CD4-positive, alpha-beta T cell (primary cell): Measurements from ENCODE around the gene C2CD5. TPM values are rescaled to one million over a fixed set of nuclear protein-coding genes. Genes with fewer than 3 reads are reported as not detected.
"Not testable (repeated sequence)": the region's sequence is repeated elsewhere in the genome, so short reads cannot be mapped to it uniquely, and the experiment has no call there.

Experiments
- ATAC-seq: fragments of 200-7000 bp; cut with Tn5 transposase; one replicate; pipeline ENCODE4 v1.10.0; 2022; ENCODE audit warnings: mild to moderate bottlenecking; ENCODE audit not compliant: poor library complexity
- CTCF ChIA-PET: fragments of 350-600 bp; sonication (Branson Sonifier 250); formaldehyde crosslinking; loops from one replicate; lab custom pipeline; 2021; ENCODE audit warnings: antibody characterized with exemption, inconsistent platforms; lab: Charles Lee
- POLR2A ChIA-PET: fragments of 350-600 bp; sonication (Branson Sonifier 250); formaldehyde crosslinking; loops from one replicate; lab custom pipeline; 2021; ENCODE audit warnings: antibody characterized with exemption, inconsistent platforms; lab: Charles Lee
- DNase-seq, 14 experiments: peaks; one replicate each; pipeline ENCODE4 v3.0.0-alpha.2; 2013 to 2020; ENCODE audit warnings: mixed read lengths in 2 of 14
- H3K27ac ChIP-seq, 2 donors: one replicate each; pipeline versions ENCODE4 v1.5.1 to v1.7.0; 2013; ENCODE audit warnings: low read length in 2 of 2, low read depth in 1 of 2, mild to moderate bottlenecking in 1 of 2
- H3K27me3 ChIP-seq, 2 experiments: 1 replicate in 1 of 2; 2 replicates in 1 of 2; pipeline versions ENCODE4 v1.6.1 to v1.7.0; 2013; ENCODE audit warnings: low read length in 2 of 2, control low read depth in 1 of 2, mild to moderate bottlenecking in 1 of 2, moderate library complexity in 1 of 2; ENCODE audit not compliant: insufficient read depth in 2 of 2, control insufficient read depth in 1 of 2
- H3K36me3 ChIP-seq: one replicate; pipeline ENCODE4 v1.6.1; 2013; ENCODE audit warnings: low read length, control low read depth; ENCODE audit not compliant: insufficient read depth
- H3K4me1 ChIP-seq: one replicate; pipeline ENCODE4 v1.6.1; 2013; ENCODE audit warnings: low read length, control low read depth; ENCODE audit not compliant: insufficient read depth
- H3K4me3 ChIP-seq: one replicate; pipeline ENCODE4 v1.5.1; 2013; ENCODE audit warnings: mild to moderate bottlenecking, low read length, moderate library complexity
- H3K9me3 ChIP-seq, 2 experiments: 1 replicate in 1 of 2; 2 replicates in 1 of 2; pipeline versions ENCODE4 v1.6.1 to v1.7.0; 2013; ENCODE audit warnings: low read length in 2 of 2, mild to moderate bottlenecking in 2 of 2, control low read depth in 1 of 2, moderate library complexity in 1 of 2; ENCODE audit not compliant: control insufficient read depth in 1 of 2, insufficient read depth in 1 of 2
- H3K27ac Mint-ChIP-seq: one replicate; pipeline ENCODE4 v1.8.0; 2020; ENCODE audit warnings: mixed read lengths
- H3K27me3 Mint-ChIP-seq: one replicate; pipeline ENCODE4 v1.8.0; 2021; ENCODE audit warnings: mixed read lengths
- H3K36me3 Mint-ChIP-seq: one replicate; pipeline ENCODE4 v1.8.0; 2021; ENCODE audit warnings: low read depth, mixed read lengths
- H3K4me1 Mint-ChIP-seq: one replicate; pipeline ENCODE4 v1.8.0; 2021; ENCODE audit warnings: low read depth, mixed read lengths
- H3K4me3 Mint-ChIP-seq: one replicate; pipeline ENCODE4 v1.8.0; 2020; ENCODE audit warnings: mild to moderate bottlenecking, mixed read lengths
- H3K9me3 Mint-ChIP-seq: one replicate; pipeline ENCODE4 v1.8.0; 2020; ENCODE audit warnings: mixed read lengths
- intact Hi-C, 2 experiments: fragments of 100-400 bp; cut with DNase I in 1 of 2; cut with micrococcal nuclease in 1 of 2; formaldehyde crosslinking; loops; one replicate each; pipeline versions ENCODE4 v1.15.1 to v1.9.0; 2023 to 2025; cut with DNase I, micrococcal nuclease
- total RNA-seq, 174 experiments: library from RNA in 2 of 174; stranded (reverse) in 2 of 174; gene quantifications; one replicate each; pipeline ENCODE4 v1.2.3 and lab custom pipeline; 2021 to 2026
- TF ChIP-seq, protein P1 (sequence below): fragments of 200-600 bp; IDR thresholded peaks from one replicate; pipeline ENCODE4 v1.8.0; 2022; ENCODE audit warnings: antibody characterized with exemption, mild to moderate bottlenecking

The C2CD5 gene
- total RNA-seq, 2 experiments from 2014 or later = 21.8 to 23.2 TPM

DNA sequence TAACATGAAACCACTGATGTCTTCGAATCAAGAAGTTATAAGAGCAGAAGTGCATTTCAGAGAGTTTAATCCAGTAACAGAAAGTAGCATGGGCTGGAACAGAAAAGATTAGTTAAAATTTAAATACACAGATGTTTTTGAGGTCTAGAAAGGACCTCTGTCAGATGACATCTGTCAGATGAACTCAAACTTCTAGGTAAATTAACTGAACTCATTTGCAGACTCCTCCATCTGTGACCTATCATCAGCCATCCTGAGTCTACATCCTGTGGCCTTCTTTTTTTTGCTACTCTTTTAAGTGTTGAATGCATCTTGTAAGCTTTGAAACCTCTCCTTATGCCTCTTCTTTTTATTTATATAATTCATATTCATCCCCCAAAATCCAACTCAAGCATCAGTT is 53.3 kb downstream of the C2CD5 start:
- Mint-ChIP-seq H3K9me3 (no peaks in the 10 kb centered on the region), H3K4me3 (no peak overlapping the region), H3K4me1 (no peaks in the 10 kb centered on the region), H3K27me3 (no peaks in the 10 kb centered on the region), H3K27ac (no peak overlapping the region), H3K36me3 (peaks cover 70% of the 10 kb centered on the region)
- intact Hi-C loops = no loop called here
- TF ChIP-seq, protein P1, sequence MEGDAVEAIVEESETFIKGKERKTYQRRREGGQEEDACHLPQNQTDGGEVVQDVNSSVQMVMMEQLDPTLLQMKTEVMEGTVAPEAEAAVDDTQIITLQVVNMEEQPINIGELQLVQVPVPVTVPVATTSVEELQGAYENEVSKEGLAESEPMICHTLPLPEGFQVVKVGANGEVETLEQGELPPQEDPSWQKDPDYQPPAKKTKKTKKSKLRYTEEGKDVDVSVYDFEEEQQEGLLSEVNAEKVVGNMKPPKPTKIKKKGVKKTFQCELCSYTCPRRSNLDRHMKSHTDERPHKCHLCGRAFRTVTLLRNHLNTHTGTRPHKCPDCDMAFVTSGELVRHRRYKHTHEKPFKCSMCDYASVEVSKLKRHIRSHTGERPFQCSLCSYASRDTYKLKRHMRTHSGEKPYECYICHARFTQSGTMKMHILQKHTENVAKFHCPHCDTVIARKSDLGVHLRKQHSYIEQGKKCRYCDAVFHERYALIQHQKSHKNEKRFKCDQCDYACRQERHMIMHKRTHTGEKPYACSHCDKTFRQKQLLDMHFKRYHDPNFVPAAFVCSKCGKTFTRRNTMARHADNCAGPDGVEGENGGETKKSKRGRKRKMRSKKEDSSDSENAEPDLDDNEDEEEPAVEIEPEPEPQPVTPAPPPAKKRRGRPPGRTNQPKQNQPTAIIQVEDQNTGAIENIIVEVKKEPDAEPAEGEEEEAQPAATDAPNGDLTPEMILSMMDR = no peak
- Histone ChIP-seq H3K36me3 (peaks cover 57% of the 10 kb centered on the region), H3K9me3 (no peaks in the 10 kb centered on the region), H3K27ac (no peak overlapping the region), H3K4me1 (no peaks in the 10 kb centered on the region), H3K27me3 (no peaks in the 10 kb centered on the region), H3K4me3 (no peak overlapping the region)
- no peak for DNase-seq
- CTCF ChIA-PET = no interaction called here
- POLR2A ChIA-PET = no interaction called here
- no peak for ATAC-seq

DNA sequence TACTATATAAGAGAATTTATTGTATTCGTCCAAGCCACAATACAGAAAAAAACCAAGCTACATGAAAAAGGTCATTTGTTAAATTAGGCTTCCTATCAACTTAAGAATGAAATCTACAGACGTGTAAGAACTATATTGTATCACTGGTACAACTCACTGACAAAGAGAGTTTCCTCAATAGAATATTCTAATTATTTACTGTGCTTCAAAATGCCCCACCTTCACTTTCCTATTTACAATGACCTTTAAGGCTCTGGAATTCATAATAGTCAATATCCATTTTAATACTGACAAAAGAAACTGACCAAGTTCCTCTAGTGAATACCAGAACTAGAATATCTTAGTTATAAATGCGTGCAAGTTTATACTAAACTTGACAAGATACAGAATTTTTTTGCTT is 55.9 kb downstream of the C2CD5 start:
- H3K36me3 ChIP-seq = peaks cover 66% of the 10 kb centered on the region
- H3K9me3 ChIP-seq = no peaks in the 10 kb centered on the region
- POLR2A ChIA-PET = no interaction called here
- H3K36me3 Mint-ChIP-seq = peaks cover 90% of the 10 kb centered on the region
- no peak overlapping the region for H3K27ac ChIP-seq
- ATAC-seq = no peak
- no peaks in the 10 kb centered on the region for H3K4me1 Mint-ChIP-seq
- H3K4me3 Mint-ChIP-seq = no peak overlapping the region
- CTCF ChIA-PET = no interaction called here
- H3K4me1 ChIP-seq = no peaks in the 10 kb centered on the region
- no peaks in the 10 kb centered on the region for H3K27me3 ChIP-seq
- no peaks in the 10 kb centered on the region for H3K9me3 Mint-ChIP-seq
- no peak overlapping the region for H3K4me3 ChIP-seq
- intact Hi-C loops = no loop called here
- no peak overlapping the region for H3K27ac Mint-ChIP-seq
- TF ChIP-seq, protein P1 = no peak
- H3K27me3 Mint-ChIP-seq = no peaks in the 10 kb centered on the region
- no peak for DNase-seq

DNA sequence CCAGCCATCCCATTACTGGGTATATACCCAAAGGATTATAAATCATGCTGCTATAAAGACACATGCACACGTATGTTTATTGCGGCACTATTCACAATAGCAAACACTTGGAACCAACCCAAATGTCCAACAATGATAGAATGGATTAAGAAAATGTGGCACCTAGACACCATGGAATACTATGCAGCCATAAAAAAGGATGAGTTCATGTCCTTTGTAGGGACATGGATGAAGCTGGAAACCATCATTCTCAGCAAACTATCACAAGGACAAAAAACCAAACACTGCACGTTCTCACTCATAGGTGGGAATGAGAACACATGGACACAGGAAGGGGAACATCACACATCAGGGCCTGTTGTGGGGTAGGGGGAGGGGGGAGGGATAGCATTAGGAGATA is 56.7 kb downstream of the C2CD5 start:
- H3K4me1 ChIP-seq, intact Hi-C loops, H3K27ac ChIP-seq, H3K27me3 ChIP-seq, DNase-seq, H3K4me3 Mint-ChIP-seq, H3K4me1 Mint-ChIP-seq, H3K4me3 ChIP-seq, H3K9me3 ChIP-seq, H3K9me3 Mint-ChIP-seq, H3K27me3 Mint-ChIP-seq, CTCF ChIA-PET, ATAC-seq, H3K27ac Mint-ChIP-seq, POLR2A ChIA-PET: not testable (repeated sequence)
- peaks cover 65% of the 10 kb centered on the region for H3K36me3 ChIP-seq
- peaks cover 92% of the 10 kb centered on the region for H3K36me3 Mint-ChIP-seq

DNA sequence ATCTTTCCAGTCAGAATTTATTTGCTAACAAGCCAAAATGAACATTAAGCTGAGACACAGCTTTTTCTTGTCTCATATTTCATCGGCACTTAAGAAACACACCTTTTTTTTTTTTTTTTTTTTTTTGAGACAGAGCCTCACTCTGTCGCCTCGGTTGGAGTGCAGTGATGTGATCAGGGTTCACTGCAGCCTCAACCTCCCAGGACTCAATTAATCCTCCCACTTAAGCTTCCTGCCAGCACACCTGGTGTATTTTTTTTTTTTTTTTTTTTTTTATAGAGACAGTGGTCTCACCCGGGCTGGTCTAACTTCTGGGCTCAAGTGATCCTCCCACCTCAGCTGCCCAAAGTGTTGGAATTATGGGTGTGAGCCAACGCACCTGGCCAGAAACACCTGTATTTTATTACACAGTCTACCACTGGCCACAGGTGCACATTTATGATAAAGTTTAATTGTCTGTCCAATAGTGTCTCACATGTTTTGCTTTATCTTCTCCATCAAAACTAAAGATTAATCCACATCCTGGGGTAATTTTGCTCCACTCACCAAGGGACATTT is 62.7 kb downstream of the C2CD5 start:
- H3K4me1 Mint-ChIP-seq = peaks cover 14% of the 10 kb centered on the region
- H3K36me3 ChIP-seq = peaks cover 46% of the 10 kb centered on the region
- no peak for DNase-seq
- no peak for ATAC-seq
- H3K27me3 Mint-ChIP-seq = no peaks in the 10 kb centered on the region
- no peak overlapping the region for H3K4me3 Mint-ChIP-seq
- H3K9me3 ChIP-seq = no peaks in the 10 kb centered on the region
- H3K27me3 ChIP-seq = no peaks in the 10 kb centered on the region
- no peaks in the 10 kb centered on the region for H3K4me1 ChIP-seq
- H3K27ac Mint-ChIP-seq = no peak overlapping the region
- intact Hi-C loops = no loop called here
- peaks cover 84% of the 10 kb centered on the region for H3K36me3 Mint-ChIP-seq
- H3K9me3 Mint-ChIP-seq = no peaks in the 10 kb centered on the region
- TF ChIP-seq, protein P1 = no peak
- no peak overlapping the region for H3K27ac ChIP-seq
- CTCF ChIA-PET = interaction anchor here (1.0 kb wide), 1 partner anchor 63 kb away, joined by 6 read pairs; the partner anchor contains the start of gene C2CD5
- no peak overlapping the region for H3K4me3 ChIP-seq
- POLR2A ChIA-PET = interaction anchor here (0.6 kb wide), 1 partner anchor 1165 kb away, joined by 3 read pairs; no protein-coding TSS in a partner anchor

DNA sequence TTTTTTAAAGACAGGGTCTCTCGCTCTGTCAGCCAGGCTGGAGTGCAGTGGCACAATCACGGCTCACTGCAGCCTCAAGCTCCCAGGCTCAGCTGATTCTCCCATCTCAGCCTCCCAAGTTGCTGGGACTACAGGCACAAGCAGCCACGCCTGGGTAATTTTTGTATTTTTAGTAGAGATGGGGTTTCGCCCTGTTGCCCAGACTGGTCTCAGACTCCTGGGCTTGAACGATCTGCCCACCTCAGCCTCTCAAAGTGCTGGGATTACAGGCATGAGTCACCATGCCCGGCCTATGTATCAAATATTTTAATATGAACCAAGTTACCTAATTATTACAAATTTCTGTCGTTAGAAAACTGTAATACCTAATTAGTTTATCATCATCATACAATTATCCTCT is 63.5 kb downstream of the C2CD5 start:
- CTCF ChIA-PET = interaction anchor here (1.0 kb wide), 1 partner anchor 64 kb away, joined by 6 read pairs; the partner anchor contains the start of gene C2CD5
- H3K4me3 ChIP-seq, H3K27me3 Mint-ChIP-seq, H3K27ac ChIP-seq, H3K4me1 ChIP-seq, intact Hi-C loops, H3K9me3 Mint-ChIP-seq, H3K4me3 Mint-ChIP-seq, H3K27me3 ChIP-seq, ATAC-seq, H3K27ac Mint-ChIP-seq, POLR2A ChIA-PET, H3K9me3 ChIP-seq, DNase-seq: not testable (repeated sequence)
- Mint-ChIP-seq H3K36me3 (peaks cover 84% of the 10 kb centered on the region), H3K4me1 (peaks cover 14% of the 10 kb centered on the region)
- peaks cover 46% of the 10 kb centered on the region for H3K36me3 ChIP-seq
